DMS114 treated with DMSO at 0.1 percent for 48 hours (cell line): Measurements from ENCODE around the gene DAGLA.
"Not testable (repeated sequence)": the region's sequence is repeated elsewhere in the genome, so short reads cannot be mapped to it uniquely, and the experiment has no call there.

Source experiments
- DNase-seq: peaks from one replicate; lab custom pipeline; 2025; ENCODE audit not compliant: unreplicated experiment; lab: John Stamatoyannopoulos, UW

The DAGLA gene

GRCh38 chr11:61679893-61680621 is at the start of gene DAGLA:
Gene DAGLA (plus strand): TSS chr11:61680391. CDS start chr11:61720156, 39,765 bp downstream.
- DNase-seq, result no peak

- no peak for DNase-seq
These were observed 48.1 kb upstream of the DAGLA start for GRCh38 chr11:61632096-61632495.

GRCh38 chr11:61635304-61635703 is 44.9 kb upstream of the DAGLA start:
- DNase-seq, result no peak

- DNase-seq, result no peak
These were observed 44.4 kb upstream of the DAGLA start for GRCh38 chr11:61635787-61636186.

- no peak for DNase-seq
These were observed 43.5 kb upstream of the DAGLA start for GRCh38 chr11:61636676-61637075.

- DNase-seq, result no peak
These were observed 42.9 kb upstream of the DAGLA start for GRCh38 chr11:61637277-61637676.

- no peak for DNase-seq
These were observed 40.3 kb upstream of the DAGLA start for GRCh38 chr11:61639816-61640443.

GRCh38 chr11:61642162-61642561 is 38.0 kb upstream of the DAGLA start:
- DNase-seq, result no peak

- DNase-seq, result no peak
These were observed 34.9 kb upstream of the DAGLA start for GRCh38 chr11:61645179-61645868.

- DNase-seq, result no peak
These were observed 32.7 kb upstream of the DAGLA start for GRCh38 chr11:61647529-61647928.

GRCh38 chr11:61650781-61651571 is 29.2 kb upstream of the DAGLA start:
- no peak for DNase-seq

GRCh38 chr11:61652135-61652534 is 28.1 kb upstream of the DAGLA start:
- no peak for DNase-seq

- DNase-seq, result no peak
These were observed 25.8 kb upstream of the DAGLA start for GRCh38 chr11:61654397-61654829.

GRCh38 chr11:61655266-61656159 is 24.7 kb upstream of the DAGLA start:
- not testable (repeated sequence) for DNase-seq

GRCh38 chr11:61656347-61657077 is 23.7 kb upstream of the DAGLA start:
- DNase-seq, result no peak

GRCh38 chr11:61657566-61658290 is 22.5 kb upstream of the DAGLA start:
- no peak for DNase-seq

- DNase-seq, result no peak
These were observed 20.6 kb upstream of the DAGLA start for GRCh38 chr11:61659413-61660196.

- not testable (repeated sequence) for DNase-seq
These were observed 19.2 kb upstream of the DAGLA start for GRCh38 chr11:61660997-61661396.
